ENCODE measurements around the gene GCDH. TPM values are rescaled to one million over a fixed set of nuclear protein-coding genes. Genes with fewer than 3 reads are reported as not detected.

The GCDH gene
- total and polyA plus RNA-seq, 2 donors (not counting 1 experiment from before 2014, with no cell fraction given), result 10.3 to 18.0 TPM

DNA sequence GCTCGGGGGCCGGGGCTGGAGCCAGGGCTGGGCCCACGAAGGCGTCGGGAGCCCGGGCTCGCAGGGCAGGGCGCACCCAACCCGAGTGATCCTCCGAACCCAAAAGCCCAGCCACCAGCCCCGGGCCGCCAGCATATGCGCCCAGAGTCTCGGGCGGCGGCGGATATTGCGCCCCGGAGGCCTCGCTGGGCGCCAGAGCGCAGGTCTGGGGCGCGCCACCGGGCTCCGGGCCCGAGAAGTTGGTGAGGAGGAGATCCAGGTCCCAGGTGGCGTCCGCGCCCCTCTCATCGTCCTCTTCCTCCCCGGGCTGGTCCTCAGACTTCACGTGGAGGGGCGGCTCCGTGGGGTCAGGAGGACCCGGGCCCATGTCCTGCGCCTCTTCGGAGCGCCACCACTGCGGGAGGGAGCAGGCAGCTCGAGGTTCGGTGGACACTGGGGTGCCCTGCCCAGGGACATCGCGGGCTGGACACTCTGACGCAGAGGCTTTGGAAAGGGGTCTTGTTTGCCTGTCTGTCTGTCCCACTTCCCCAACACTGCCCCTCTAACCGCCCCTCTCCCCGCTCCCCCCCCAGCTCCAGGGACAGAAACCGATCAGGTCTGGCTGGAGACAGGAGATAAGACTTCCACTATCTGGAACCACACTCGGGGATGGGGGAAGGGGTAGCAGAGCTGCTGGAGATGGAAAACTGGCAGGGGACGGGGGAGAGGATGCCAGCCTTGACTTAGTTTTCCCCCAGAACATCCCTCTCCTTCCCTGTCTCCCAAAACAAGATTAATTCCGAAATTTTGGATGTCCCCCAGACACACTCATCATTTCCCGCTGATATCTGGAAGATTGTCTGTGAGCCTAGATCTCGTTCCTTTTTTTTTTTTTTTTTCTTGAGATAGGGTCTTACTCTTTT is 5.0 kb upstream of the GCDH start:
- peak in 1 of 2 donors; percentile 2 for DNase-seq (ENCODE audit: low read depth in 2 of 2)
- no peak for TF ChIP-seq EZH2 (IDR thresholded peaks at IDR 0.05; ENCODE audit: low read length, missing control alignments)
- TF ChIP-seq, protein P1, sequence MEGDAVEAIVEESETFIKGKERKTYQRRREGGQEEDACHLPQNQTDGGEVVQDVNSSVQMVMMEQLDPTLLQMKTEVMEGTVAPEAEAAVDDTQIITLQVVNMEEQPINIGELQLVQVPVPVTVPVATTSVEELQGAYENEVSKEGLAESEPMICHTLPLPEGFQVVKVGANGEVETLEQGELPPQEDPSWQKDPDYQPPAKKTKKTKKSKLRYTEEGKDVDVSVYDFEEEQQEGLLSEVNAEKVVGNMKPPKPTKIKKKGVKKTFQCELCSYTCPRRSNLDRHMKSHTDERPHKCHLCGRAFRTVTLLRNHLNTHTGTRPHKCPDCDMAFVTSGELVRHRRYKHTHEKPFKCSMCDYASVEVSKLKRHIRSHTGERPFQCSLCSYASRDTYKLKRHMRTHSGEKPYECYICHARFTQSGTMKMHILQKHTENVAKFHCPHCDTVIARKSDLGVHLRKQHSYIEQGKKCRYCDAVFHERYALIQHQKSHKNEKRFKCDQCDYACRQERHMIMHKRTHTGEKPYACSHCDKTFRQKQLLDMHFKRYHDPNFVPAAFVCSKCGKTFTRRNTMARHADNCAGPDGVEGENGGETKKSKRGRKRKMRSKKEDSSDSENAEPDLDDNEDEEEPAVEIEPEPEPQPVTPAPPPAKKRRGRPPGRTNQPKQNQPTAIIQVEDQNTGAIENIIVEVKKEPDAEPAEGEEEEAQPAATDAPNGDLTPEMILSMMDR (conservative IDR thresholded peaks at IDR 0.05 in 1 of 2, IDR thresholded peaks at IDR 0.05 in 1 of 2; ENCODE audit: low read depth in 1 of 2, low read length in 2 of 2), result no peak
- Histone ChIP-seq H3K79me2 (ENCODE audit: control insufficient read depth, insufficient read depth, low read length) (no peaks in the 10 kb centered on the region), H3K27ac (ENCODE audit: insufficient read depth, low read length) (no peak overlapping the region), H3K4me2 (ENCODE audit: extremely low read depth, insufficient read depth, low read length) (peak overlapping the region; percentile 25), H3K4me3 (replicated peaks in 1 of 4; ENCODE audit: control extremely low read depth in 1 of 4, insufficient read depth in 1 of 4, low read depth in 3 of 4, low read length in 4 of 4) (peak overlapping the region in 1 of 4 experiments; percentile 36), H3K9ac (ENCODE audit: insufficient read depth, low read length) (no peak overlapping the region), H2AFZ (ENCODE audit: low read length) (no peak overlapping the region), H3K4me1 (ENCODE audit: control insufficient read depth, extremely low read depth, insufficient read depth, low read length) (peaks cover 3% of the 10 kb centered on the region), H3K27me3 (ENCODE audit: control insufficient read depth, insufficient read depth, low read length) (peaks cover 20% of the 10 kb centered on the region), H3K36me3 (ENCODE audit: control insufficient read depth, insufficient read depth, low read length) (no peaks in the 10 kb centered on the region), H4K20me1 (ENCODE audit: control insufficient read depth, extremely low read depth, insufficient read depth, low read length) (no peaks in the 10 kb centered on the region), H3K9me3 (ENCODE audit: control insufficient read depth, insufficient read depth, low read depth, low read length) (no peaks in the 10 kb centered on the region)

DNA sequence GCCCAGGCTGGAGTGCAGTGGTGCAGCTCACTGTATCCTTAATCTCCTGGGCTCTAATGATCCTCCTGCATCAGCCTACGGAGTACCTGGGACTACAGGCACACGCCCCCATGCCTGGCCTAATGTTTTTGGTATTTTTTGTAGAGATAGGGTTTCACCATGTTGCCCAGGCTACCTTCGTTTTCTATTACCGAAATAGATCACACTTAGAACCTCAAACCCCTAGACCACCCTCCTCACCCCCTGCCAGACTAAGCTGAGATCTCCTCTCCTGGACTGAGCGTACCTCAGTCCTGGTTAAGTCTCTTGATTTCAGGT is 4.3 kb upstream of the GCDH start:
- no peak overlapping the region for H3K4me3 ChIP-seq (replicated peaks in 1 of 4; ENCODE audit: control extremely low read depth in 1 of 4, insufficient read depth in 1 of 4, low read depth in 3 of 4, low read length in 4 of 4)
- H3K27ac ChIP-seq (ENCODE audit: insufficient read depth, low read length), result no peak overlapping the region
- no peak for DNase-seq (ENCODE audit: low read depth in 2 of 2)
- H3K79me2 ChIP-seq (ENCODE audit: control insufficient read depth, insufficient read depth, low read length), result no peaks in the 10 kb centered on the region
- H3K4me1 ChIP-seq (ENCODE audit: control insufficient read depth, extremely low read depth, insufficient read depth, low read length), result peaks cover 3% of the 10 kb centered on the region
- H3K4me2 ChIP-seq (ENCODE audit: extremely low read depth, insufficient read depth, low read length), result no peak overlapping the region
- no peak overlapping the region for H3K9ac ChIP-seq (ENCODE audit: insufficient read depth, low read length)
- H3K9me3 ChIP-seq (ENCODE audit: control insufficient read depth, insufficient read depth, low read depth, low read length), result no peaks in the 10 kb centered on the region
- peaks cover 20% of the 10 kb centered on the region for H3K27me3 ChIP-seq (ENCODE audit: control insufficient read depth, insufficient read depth, low read length)
- TF ChIP-seq, protein P1 (conservative IDR thresholded peaks at IDR 0.05 in 1 of 2, IDR thresholded peaks at IDR 0.05 in 1 of 2; ENCODE audit: low read depth in 1 of 2, low read length in 2 of 2), result no peak
- no peaks in the 10 kb centered on the region for H3K36me3 ChIP-seq (ENCODE audit: control insufficient read depth, insufficient read depth, low read length)
- no peaks in the 10 kb centered on the region for H4K20me1 ChIP-seq (ENCODE audit: control insufficient read depth, extremely low read depth, insufficient read depth, low read length)
- no peak overlapping the region for H2AFZ ChIP-seq (ENCODE audit: low read length)

- peaks cover 6% of the 10 kb centered on the region for H3K4me1 ChIP-seq (ENCODE audit: control insufficient read depth, extremely low read depth, insufficient read depth, low read length)
- no peak for DNase-seq (ENCODE audit: low read depth in 2 of 2)
- H3K4me2 ChIP-seq (ENCODE audit: extremely low read depth, insufficient read depth, low read length), result no peak within 1 kb of the TSS
- peaks cover 1% of the 10 kb centered on the region for H3K79me2 ChIP-seq (ENCODE audit: control insufficient read depth, insufficient read depth, low read length)
- no peak within 1 kb of the TSS for H2AFZ ChIP-seq (ENCODE audit: low read length)
- no peak within 1 kb of the TSS for H3K27ac ChIP-seq (ENCODE audit: insufficient read depth, low read length)
- TF ChIP-seq, protein P1 (conservative IDR thresholded peaks at IDR 0.05 in 1 of 2, IDR thresholded peaks at IDR 0.05 in 1 of 2; ENCODE audit: low read depth in 1 of 2, low read length in 2 of 2), result no peak
- no peak for TF ChIP-seq EZH2 (IDR thresholded peaks at IDR 0.05; ENCODE audit: low read length, missing control alignments)
- no peaks in the 10 kb centered on the region for H3K9me3 ChIP-seq (ENCODE audit: control insufficient read depth, insufficient read depth, low read depth, low read length)
- H4K20me1 ChIP-seq (ENCODE audit: control insufficient read depth, extremely low read depth, insufficient read depth, low read length), result no peaks in the 10 kb centered on the region
- no peak within 1 kb of the TSS for H3K9ac ChIP-seq (ENCODE audit: insufficient read depth, low read length)
- H3K36me3 ChIP-seq (ENCODE audit: control insufficient read depth, insufficient read depth, low read length), result no peaks in the 10 kb centered on the region
- no peak within 1 kb of the TSS for H3K4me3 ChIP-seq (replicated peaks in 1 of 4; ENCODE audit: control extremely low read depth in 1 of 4, insufficient read depth in 1 of 4, low read depth in 3 of 4, low read length in 4 of 4)
- H3K27me3 ChIP-seq (ENCODE audit: control insufficient read depth, insufficient read depth, low read length), result peaks cover 20% of the 10 kb centered on the region
Measured at GRCh38 chr19:12886969-12887747, 3.8 kb upstream of the GCDH start, which contains the start of gene KLF1. Gene KLF1 (minus strand): TSS chr19:12887201. CDS start chr19:12887140, 61 bp downstream.
